ENCODE data around the gene FAS.

GRCh38 chr10:88946200-88946599, 44.4 kb upstream of the FAS start:
- TF ChIP-seq CTCF (IDR thresholded peaks at IDR 0.05) (no peak), EZH2 (IDR thresholded peaks at IDR 0.05; ENCODE audit: borderline replicate concordance, insufficient read depth, low read depth, low read length, poor library complexity, severe bottlenecking) (no peak)

All from B cell (primary cell).